Hematopoietic multipotent progenitor cell treated with erythropoietin and hydrocortisone succinate and interleukin-3 and kit ligand, for 17 days (in vitro differentiated cells): ENCODE measurements around the gene CYP4F11.
"Not testable (repeated sequence)": the region's sequence is repeated elsewhere in the genome, so short reads cannot be mapped to it uniquely, and the experiment has no call there.

ENCODE experiments used
- DNase-seq: peaks from one replicate; pipeline ENCODE4 v3.0.0-alpha.2; 2015; ENCODE audit warnings: low spot score

Gene CYP4F11

GRCh38 chr19:15883329-15883728 lies 51.0 kb downstream of the CYP4F11 start:
- DNase-seq = not testable (repeated sequence)

GRCh38 chr19:15874821-15875474 lies 59.4 kb downstream of the CYP4F11 start:
- DNase-seq = no peak

- not testable (repeated sequence) for DNase-seq
These were observed 60.6 kb downstream of the CYP4F11 start for GRCh38 chr19:15873771-15874170.

- no peak for DNase-seq
These were observed 62.8 kb downstream of the CYP4F11 start for GRCh38 chr19:15871570-15871969.

- no peak for DNase-seq
These were observed 64.5 kb downstream of the CYP4F11 start for GRCh38 chr19:15869873-15870272.

- no peak for DNase-seq
These were observed 65.2 kb downstream of the CYP4F11 start for GRCh38 chr19:15869109-15869555.

GRCh38 chr19:15866636-15867035 lies 67.7 kb downstream of the CYP4F11 start:
- DNase-seq = no peak

- DNase-seq = no peak
These were observed 69.5 kb downstream of the CYP4F11 start for GRCh38 chr19:15864824-15865223.

- DNase-seq = no peak
These were observed 71.1 kb downstream of the CYP4F11 start for GRCh38 chr19:15863272-15863671.

- DNase-seq = no peak
These were observed 71.9 kb downstream of the CYP4F11 start for GRCh38 chr19:15862444-15862843.
